Stimulated activated CD4-positive, alpha-beta T cell treated with anti-CD3 and anti-CD28 coated beads, Interleukin-2, amount 100 ng/mL, for 24 hours (primary cell): ENCODE measurements around the gene GPR78.

Source experiments
- DNase-seq, 2 donors: peaks; one replicate each; pipeline ENCODE4 v3.0.0-alpha.2; 2020

Gene GPR78

DNA sequence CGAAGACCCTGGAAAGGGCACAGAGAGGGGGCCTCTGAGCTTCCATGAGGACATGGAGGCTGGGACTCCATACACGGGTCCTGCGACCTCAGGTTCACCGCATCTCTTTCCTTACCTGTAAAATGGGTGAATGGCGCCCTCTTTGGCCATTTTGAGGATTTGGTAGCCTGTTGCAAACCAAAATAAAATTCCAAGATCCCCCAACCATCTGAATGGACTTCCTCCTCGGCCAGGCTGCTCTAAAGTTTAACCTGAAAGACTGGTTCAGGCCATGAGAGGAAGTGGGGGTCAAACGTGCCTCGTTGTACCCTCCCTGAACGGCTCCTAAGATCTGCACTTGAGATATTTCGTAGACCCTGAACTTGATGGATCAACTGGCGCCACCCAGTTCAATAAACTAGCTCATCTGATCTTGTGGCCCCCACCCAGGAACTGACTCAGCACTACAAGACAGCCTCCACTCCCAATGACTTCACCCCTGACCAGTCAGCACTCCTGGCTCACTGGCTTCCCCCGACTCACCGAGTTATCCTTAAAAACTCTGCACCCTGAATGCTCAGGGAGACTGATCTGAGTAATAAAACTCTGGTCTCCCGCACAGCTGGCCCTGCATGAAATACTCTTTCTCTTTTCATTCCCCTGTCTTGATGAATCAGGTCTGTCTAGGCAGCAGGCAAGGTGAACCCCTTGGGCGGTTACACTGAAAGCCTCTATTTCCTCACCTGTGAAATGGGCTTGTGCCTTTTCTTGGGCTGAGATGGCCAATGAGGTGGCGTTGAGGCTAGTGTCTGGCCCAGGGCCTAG lies 32.9 kb upstream of the GPR78 start:
- peak in 1 of 2 donors; percentile 5 for DNase-seq

DNA sequence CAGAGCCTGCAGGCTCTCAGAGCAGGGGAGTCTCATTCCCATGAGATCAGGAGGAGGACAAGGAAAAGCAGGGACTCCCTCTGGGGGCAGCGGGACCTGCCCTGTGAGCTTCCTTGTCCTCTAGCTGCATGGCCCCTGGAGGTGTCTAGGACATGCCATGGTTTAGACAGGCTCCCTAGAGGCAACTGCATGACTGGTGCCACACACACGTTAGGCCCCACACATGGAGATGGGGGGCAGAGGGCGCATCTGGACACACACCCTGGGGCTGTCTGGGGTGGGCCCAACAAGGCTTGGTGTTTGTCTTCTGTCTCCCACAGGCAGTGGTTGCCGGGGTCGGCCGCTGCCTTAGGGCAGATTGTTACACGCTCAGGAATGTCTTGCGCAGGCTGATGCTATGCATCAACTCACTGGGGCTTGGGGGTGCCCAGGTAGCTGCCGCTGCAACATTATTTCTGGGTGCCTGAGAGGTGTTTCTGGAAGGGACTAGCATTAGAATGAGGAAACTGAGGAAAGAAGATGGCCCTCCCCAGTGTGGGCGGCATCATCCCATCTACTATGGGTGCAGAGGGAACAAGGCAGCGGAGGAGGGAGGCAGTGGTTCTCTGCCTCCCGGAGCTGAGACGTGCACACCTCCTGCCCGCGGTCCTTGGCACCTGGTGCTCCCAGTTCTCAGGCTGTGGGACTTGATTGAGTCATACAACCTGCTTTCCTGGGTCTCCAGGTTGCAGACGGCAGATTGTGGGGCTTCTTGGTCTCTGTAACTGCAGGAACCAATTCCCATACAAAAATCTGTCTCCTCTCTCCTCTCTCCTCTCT lies 32.1 kb upstream of the GPR78 start:
- no peak for DNase-seq

DNA sequence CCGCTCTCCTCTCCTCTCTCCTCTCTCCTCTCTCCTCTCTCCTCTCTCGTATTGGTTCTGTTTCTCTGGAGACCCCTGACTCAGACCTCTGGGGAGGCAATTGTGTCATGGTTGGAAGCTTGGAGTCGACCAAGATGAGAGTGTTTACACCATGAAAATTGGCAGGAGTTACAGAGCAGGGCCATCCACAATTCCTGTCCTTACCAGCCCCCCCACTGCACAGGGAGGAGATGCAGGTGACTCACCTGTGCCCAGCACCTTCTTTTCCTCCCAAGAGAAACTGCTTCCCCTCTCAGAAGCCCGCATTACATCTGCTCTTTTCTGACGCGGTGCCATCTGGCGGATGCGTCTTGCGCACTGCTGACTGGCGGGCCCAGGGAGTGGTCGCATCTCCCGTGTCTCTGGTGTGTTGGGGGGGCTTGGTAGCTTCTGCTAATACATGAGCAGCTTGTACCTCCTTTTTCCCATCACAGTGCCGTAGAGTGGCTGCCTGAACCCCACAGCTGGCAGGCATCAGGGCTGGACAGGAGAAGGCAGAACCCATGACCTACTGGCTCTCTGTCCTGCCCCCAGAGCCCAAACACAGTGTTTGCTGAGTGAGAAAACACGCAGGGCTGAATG lies 31.4 kb upstream of the GPR78 start:
- no peak for DNase-seq

DNA sequence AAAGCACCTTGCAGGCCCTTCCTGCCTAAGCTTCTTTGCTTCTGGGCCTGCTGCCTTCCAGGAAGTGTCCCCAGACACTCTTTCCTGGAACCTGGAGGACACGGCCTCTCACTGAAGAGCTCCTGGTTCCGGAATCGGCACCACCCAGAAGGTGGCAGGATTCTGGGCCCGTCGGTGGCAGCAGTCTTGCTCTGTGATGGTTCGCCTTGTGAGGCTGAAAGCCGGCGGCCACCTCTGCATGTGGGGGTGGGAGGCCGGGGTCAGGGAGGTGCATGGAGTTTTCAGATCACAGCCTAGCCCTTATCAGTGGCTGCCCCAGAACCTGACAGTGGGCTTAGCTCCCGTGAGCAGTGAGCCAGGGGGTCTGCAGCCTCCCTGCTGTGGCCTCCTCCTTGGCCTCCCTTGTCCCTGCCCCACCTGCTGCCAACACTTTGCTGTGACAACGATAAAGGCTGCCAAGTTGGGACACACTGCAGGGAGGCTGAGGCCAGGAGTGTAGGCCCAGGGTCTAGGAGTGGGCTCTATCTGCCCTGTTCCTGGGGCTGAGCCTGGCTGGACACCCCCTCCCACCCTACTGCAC lies 30.8 kb upstream of the GPR78 start:
- DNase-seq, result no peak

DNA sequence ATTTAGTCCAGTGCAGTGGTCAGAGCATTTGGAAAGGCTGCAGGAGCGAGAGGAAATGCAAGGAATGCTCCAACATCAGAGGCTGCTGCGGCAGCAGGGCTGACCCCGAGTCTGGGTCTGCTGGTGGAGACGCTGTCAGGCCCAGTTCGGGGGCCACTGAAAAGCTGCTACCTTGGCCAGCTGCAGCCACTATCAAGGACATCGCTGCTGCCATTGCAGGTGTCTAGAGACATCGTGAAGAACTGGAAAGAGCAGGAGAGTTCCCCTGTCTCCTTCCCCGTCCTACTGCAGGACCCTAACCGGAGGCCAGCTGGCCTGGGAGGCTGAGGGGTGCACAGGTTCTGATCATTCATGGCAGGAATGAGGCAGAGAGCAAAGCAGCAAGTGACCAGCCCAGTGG lies 29.5 kb upstream of the GPR78 start:
- DNase-seq, result no peak

DNA sequence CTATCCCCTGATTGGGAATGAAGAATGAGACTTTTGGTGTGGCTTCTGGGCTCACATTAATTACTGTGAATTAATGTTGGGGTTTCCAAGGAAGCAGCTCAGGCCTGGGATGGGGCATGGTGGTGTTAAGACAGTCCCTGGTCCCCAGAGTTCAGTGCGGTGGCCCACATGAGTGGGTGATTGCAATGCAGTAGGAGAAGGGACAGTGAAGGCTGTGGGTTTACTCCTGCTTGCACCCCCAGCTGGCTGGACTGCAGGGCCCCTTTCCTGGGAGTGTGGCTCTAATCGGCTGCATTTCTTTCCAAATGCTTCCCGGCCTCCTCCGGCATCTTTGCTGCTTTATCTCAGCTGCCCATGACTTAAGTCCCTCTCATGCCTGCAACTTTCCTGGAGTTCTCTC lies 28.2 kb upstream of the GPR78 start:
- DNase-seq, result no peak

DNA sequence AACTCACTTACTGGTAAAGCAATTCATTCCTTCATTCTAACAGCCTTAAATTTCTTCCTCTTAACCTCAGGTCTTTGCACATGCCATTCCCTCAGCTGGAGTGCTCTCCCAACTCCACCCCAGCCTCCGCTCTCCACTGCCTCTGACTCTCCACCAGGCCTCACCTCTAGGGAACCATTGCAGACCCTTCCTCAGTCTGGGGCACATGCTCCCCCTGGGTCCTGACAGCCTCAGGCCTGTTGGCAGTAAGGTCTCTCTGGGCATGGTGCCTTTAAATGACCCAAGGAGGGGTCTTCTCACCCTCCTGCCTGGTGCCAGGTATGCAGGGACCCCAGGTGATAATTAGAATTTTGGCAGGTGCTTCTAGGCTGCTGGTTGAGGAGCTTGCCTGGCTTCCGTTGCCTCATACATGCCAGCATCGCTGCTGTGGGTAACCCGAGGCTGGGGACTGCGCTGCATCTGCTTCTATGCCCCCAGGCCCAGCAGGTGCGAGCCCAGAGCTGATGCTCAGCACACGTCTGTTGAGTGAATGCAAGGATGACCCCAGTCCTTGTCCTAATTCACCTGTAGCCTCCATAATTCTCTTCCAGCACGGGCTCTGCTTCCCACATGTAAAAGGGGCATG lies 27.5 kb upstream of the GPR78 start:
- no peak for DNase-seq

DNA sequence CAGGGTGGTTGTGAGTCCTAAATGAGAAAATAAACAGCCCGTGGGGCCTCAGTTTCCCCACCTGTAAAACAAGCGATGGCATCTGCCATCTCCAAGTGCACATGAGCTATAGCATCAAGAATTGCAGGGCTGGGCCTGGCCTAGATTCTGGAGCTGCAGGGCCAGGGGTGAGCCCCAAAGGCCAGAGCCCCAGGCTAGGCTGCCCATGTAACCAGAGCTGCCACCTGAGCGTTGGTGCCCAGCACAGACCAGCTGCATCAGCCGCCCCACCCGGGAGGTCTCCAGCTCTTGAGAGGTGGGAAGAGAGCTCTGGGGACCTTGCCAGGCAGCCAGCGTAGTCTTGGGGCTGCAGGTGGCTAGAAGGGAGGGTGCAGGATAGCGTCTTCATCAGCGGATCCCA lies 27.0 kb upstream of the GPR78 start:
- DNase-seq, result no peak

DNA sequence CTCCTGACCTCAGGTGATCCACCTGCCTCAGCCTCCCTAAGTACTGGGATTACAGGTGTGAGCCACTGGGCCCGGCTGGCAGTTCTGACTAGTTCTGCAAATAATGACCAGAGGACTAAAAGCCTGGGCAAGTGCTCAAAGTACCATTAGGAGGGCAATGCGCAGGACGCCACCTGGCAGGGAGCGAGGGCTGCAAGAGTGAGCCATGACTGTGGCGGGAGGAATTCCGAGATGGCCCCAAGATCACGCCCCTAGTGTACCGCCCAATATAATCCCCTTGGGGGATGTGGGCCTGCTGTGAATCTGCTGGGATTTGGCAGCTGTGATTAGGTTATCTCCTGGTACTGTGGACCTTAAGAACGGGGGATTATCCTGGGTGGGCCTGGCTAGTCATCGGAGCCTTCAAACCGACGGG lies 26.2 kb upstream of the GPR78 start:
- no peak for DNase-seq

DNA sequence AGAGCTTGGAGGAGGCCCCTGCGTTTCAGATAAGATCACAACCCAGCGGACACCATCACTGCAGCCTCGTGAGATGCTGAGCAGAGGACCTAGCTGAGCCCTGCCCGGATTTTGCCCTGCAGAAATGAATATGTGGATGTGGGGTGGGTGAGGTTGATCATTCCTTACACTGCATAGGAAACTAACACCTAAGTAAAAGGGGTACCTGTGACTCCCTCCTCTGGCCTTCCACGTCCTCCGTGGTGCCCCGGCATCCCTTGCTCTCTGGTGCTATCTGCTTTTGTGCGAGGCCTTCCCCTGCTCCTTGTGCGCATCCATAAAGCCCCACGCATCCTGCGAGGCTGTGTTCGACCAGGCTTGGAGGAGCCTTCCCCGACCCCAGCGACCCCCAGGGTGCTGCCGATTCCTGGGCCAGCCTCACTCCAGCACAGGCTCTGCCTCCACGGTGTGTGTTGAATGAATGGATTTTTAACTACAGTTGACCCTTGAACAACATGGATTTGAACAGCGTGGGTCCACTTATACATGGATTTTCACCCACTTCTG lies 25.6 kb upstream of the GPR78 start:
- DNase-seq, result no peak

DNA sequence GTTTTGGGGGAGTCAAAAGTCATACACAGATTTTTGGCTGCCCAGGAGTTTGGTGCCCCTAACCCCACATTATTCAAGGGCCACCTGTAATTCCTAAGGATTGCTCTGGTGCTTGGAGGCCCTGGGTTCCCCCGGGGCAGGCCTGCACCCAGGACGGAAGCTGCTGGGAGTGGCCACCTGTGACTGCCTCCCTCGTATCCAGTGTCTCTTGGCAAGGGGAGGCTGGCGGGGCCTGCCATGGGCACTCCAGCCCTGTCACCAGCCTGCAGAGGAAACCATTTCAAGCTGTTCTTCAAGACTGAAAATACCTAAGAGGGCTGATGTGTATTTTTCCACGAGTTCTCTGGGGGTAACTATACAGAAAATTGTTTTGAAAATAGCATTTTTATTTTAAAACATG lies 24.5 kb upstream of the GPR78 start:
- DNase-seq, result no peak

DNA sequence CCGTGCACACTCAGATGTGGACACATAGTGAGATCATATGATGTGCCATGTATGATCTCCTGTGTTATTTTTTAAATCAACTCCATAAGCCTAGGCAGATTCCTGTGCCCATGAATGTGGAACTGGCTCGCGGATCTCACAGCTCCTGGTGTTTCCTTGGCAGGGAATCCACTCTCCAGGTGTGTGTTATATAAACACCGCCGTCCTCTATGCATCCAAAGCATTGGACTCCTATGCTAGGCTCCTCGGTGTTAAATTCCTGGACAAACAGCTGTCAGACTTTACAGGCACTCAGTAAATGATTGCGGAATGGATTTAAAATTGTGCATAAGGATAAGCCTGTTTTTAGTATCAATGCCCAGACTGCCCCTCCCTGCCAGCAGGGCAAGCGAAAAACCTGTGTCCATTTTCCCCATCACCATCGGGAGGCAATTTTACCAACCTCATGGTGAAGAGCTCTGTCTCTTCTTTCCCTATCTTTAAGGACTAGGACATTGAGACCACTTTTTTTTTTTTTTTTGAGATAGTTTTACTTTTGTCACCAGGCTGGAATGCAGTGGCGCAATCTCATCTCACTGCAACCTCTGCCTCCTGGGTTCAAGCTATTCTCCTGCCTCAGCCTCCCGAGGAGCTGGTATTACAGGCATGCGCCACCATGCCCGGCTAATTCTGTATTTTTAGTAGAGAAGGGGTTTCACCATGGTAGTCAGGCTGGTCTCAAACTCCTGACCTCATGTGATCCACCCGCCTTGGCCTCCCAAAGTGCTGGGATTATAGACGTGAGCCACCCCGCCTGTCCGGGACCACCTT lies 23.6 kb upstream of the GPR78 start:
- DNase-seq, result no peak

DNA sequence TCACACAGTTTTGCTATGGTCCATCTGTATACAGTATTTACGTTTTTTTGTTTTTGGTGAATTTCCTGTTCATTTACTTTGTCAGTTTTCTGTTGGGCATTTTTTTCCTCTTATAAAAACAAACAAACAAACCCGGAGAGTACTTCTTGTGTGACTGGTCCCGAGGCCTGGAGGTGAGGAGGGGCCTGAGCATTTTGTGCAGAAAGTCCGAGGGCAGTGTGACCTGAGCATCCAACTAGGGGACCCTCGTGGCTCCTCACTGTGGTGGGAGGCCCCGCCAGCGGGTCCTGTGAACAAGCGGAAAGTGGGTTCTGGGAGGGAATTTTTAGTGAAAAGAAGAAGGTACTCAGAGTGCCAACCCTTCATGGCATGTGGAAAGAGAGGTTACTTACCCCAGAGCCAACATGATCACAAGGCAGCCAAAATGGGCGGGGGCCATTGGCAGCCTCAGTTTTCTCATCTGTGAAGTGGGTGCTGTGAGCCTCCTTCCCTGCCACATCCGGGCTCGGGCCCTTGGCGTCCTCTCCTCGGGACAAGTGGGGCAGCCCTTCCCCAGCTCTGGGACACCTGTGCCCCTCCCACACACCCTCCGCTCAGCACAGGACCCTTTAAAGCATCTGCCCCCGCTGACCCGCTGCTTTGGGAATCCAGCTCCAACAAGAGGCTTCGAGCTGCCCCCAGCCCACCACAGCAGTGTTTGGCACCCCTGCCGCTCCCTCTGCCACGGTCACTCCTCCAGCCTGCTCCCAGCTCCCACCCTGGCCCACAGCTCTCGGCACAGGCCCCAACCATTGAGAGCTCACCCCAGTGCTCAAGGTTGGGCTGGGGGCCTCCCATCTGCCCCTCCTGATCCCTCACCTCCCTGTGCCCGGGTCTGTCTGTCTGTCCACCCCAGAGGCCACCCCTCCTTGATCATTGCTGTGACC lies 22.8 kb upstream of the GPR78 start:
- no peak for DNase-seq

DNA sequence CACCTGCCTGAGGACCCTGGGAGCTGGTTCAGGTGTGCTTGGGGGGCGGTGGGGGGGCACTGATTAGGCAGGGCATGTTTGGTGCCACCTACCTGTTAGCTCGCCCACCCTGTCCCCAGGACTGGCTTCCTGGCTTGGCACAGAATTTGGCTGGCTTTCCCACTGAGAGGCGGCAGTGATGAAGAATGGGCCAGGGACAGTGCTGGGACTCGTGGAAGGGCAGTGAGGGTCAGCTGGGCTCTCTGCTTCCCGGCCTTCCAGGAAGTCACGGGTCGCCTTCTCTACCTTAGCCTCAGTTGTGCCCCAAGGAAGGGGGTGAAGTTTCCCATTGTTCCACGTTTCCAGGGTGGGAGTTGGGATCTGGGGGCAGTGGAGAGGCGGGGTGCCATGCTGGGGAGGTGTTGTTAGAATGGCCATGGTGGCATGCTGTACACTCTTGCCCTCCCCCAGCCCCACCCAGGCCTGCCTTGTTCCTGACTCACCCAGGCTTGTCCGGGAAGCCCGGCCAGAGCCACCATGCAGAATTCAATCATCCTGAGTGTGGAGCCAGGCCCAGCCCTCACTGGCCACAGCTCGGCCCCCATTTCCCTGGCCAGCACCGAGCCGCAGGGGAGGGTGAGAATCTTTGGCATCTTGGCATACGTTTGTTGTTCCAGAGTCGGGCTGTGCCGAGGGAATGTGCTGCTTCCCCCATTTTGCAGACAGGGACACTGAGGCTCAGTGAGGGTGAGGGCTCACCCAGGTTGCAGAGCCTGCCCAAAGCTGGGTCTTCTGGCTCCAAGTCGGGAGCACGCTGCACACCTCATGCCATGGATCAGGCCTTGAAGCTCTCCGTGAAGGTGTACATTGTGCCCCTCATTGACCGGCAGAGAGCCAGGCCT lies 21.9 kb upstream of the GPR78 start:
- no peak for DNase-seq

DNA sequence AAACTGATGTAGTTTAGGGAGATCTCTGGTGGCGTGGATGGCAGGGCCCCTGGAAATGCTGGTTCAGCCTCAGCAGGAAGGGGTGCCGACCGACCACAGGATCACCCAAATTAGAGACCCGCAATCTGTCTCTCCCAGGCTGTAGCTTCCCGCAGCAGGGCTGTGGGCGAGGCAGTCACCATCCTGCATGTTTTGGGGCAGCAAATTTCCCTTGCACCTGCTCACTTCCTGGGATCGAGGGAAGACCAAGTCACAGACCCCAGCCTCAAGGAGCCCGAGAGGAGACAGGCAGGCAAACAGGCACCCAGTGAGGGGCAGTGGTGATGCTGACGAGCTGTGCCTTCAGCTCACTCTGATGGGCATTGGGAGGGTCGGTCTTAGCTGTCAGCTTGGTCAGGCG lies 21.2 kb upstream of the GPR78 start:
- no peak for DNase-seq

DNA sequence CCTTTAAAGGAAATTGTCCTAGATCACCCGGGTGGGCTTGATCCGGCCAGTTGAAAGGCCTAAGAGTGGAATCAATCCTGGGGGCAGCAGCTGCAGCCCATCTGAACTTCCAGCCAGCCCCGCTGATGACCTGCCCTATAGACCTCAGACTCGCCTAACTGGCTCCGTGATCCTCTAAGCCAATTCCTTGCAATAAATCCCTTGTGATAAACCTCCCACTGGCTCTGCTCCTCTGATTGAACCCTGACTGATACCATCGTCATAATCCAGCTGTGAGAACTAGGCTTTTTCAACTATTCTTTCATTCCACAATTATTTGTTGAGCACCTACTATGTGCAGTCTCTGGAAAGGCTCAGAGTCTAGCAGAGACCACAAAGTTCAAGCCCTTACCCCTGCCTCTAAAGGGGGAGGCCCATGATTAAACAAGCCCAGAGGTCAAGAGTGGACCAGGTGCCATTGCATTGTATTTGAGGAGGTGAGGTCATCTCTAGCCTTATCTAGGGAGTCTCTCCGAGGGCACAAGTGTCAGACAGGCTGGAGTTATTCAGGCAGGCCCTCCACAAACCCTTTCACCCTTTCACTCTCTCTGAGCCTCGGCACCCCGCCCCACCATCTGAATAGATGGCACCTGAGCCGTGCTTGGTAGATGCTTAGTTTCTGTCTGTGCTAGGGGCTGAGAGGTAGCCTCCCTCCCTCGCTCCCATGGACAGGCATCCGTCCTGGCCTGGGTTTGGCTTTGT lies 20.5 kb upstream of the GPR78 start:
- DNase-seq, result no peak

DNA sequence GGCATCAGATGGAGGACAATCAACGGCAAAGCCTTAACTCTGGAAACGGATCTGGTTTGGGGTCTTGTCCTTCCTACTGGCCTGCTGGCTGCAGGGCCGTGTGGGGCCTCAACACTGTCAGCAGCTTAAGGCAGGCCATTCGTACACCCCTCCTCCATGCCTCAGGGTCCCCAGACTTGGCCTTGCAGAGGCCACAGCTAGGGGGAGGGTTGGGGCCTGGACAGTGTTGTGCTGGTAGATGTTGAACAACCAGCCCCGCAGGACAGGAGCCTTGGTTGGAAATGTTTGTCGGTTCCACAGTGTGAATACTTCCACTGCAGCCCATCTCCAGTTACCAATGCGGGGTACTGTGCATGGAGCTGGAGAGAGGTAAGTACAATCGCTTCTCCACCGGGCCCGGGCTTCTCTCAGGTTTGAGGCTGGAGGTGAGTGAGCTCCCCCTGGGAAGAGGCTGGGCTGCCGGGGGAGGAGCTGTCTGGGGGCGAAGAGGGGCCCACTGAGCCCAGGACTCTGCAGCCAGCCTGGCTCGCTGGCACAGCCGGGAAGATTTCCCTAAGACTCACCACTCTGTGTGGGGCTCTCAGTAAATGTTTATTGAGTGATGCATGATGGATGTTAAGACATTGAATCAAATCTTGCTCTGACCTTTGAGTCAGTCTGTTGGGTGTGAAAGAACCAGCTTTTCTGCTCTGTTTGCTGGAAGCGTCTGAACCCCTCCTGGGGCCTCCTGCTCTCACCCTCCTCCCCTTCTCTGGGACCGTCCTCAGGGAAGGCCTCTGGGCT lies 19.7 kb upstream of the GPR78 start:
- no peak for DNase-seq

DNA sequence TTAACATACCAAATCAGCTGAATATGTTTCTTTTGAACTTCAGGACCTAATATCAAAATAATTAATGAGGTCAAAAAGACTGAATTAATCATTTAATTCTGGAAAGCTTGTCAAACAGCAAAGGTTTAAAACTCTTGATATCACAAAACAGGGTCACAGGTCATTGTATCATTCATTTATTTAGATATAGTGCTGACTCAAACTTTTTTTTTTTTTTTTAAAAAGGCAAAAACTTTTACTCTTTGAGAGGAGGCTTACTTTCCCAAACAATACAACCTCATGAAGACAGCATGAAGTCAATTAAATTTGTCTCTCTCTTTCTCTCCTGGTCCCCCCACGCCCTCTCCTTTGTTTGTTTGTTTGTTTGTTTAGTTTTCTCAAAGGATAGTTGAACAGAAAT lies 15.6 kb upstream of the GPR78 start:
- DNase-seq, result no peak
